Measurements from ENCODE around the gene ETV6. TPM values are rescaled to one million over a fixed set of nuclear protein-coding genes. Genes with fewer than 3 reads are reported as not detected.

The ETV6 gene
- total and polyA plus RNA-seq, 9 of the 15 experiments (the other 6 are each of a cell fraction or from before 2014, with no cell fraction given): 0.81 to 12.7 (median 4.1) TPM

DNA sequence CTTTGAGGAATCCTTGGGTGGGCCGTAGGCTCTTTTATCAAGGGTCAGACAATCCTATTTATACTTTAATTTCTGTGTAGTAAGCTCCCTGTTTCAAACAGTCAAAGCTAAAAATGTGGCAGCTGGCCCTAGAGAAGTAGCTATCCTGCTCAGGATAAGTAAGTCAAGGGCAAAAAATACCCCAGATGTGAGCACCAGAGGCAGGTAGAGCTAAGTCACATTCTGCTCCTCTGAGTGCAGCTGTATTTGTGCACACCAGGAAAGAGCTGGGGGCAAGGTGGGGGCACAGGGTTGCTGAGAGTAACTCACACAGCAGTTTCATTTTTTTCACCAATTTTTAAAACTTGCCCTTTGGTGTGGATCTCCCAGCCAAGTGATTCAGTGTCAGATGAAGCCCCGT, 5.3 kb downstream of the ETV6 start:
- CTCF ChIA-PET (ENCODE audit: low intra/inter-chr PET ratio): no interaction called here
- 100% methylated on average over 2 of the region's 2 CpGs for WGBS (ENCODE audit: insufficient coverage, low coverage, missing lambda C conversion rate)
- intact Hi-C loops (cut with micrococcal nuclease) (loop anchor here (5.0 kb wide), 1 partner anchor 142 kb away; no protein-coding TSS in a partner anchor), in situ Hi-C loops (cut with MboI) (no loop called here)
- TF ChIP-seq PHF8 (IDR thresholded peaks at IDR 0.05; ENCODE audit: borderline replicate concordance, low read length) (no peak), GTF2F1 (IDR thresholded peaks at IDR 0.05; ENCODE audit: low read depth, low read length) (no peak), CHD1 (IDR thresholded peaks at IDR 0.05; ENCODE audit: low read length) (no peak), ZNF507 (tag; conservative IDR thresholded peaks at IDR 0.05) (no peak), ARID1B (IDR thresholded peaks at IDR 0.05) (no peak), ZKSCAN1 (IDR thresholded peaks at IDR 0.05; ENCODE audit: low read depth, low read length) (no peak), HMG20B (CRISPR knock-in tag; IDR thresholded peaks at IDR 0.05) (no peak)
- TF ChIP-seq, protein P1, sequence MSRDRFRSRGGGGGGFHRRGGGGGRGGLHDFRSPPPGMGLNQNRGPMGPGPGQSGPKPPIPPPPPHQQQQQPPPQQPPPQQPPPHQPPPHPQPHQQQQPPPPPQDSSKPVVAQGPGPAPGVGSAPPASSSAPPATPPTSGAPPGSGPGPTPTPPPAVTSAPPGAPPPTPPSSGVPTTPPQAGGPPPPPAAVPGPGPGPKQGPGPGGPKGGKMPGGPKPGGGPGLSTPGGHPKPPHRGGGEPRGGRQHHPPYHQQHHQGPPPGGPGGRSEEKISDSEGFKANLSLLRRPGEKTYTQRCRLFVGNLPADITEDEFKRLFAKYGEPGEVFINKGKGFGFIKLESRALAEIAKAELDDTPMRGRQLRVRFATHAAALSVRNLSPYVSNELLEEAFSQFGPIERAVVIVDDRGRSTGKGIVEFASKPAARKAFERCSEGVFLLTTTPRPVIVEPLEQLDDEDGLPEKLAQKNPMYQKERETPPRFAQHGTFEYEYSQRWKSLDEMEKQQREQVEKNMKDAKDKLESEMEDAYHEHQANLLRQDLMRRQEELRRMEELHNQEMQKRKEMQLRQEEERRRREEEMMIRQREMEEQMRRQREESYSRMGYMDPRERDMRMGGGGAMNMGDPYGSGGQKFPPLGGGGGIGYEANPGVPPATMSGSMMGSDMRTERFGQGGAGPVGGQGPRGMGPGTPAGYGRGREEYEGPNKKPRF (IDR thresholded peaks at IDR 0.05; ENCODE audit: low read depth, low read length): no peak
- TF ChIP-seq, protein P2, sequence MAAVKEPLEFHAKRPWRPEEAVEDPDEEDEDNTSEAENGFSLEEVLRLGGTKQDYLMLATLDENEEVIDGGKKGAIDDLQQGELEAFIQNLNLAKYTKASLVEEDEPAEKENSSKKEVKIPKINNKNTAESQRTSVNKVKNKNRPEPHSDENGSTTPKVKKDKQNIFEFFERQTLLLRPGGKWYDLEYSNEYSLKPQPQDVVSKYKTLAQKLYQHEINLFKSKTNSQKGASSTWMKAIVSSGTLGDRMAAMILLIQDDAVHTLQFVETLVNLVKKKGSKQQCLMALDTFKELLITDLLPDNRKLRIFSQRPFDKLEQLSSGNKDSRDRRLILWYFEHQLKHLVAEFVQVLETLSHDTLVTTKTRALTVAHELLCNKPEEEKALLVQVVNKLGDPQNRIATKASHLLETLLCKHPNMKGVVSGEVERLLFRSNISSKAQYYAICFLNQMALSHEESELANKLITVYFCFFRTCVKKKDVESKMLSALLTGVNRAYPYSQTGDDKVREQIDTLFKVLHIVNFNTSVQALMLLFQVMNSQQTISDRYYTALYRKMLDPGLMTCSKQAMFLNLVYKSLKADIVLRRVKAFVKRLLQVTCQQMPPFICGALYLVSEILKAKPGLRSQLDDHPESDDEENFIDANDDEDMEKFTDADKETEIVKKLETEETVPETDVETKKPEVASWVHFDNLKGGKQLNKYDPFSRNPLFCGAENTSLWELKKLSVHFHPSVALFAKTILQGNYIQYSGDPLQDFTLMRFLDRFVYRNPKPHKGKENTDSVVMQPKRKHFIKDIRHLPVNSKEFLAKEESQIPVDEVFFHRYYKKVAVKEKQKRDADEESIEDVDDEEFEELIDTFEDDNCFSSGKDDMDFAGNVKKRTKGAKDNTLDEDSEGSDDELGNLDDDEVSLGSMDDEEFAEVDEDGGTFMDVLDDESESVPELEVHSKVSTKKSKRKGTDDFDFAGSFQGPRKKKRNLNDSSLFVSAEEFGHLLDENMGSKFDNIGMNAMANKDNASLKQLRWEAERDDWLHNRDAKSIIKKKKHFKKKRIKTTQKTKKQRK (IDR thresholded peaks at IDR 0.05; ENCODE audit: borderline replicate concordance, low read depth, low read length): no peak
- TF ChIP-seq, protein P3, sequence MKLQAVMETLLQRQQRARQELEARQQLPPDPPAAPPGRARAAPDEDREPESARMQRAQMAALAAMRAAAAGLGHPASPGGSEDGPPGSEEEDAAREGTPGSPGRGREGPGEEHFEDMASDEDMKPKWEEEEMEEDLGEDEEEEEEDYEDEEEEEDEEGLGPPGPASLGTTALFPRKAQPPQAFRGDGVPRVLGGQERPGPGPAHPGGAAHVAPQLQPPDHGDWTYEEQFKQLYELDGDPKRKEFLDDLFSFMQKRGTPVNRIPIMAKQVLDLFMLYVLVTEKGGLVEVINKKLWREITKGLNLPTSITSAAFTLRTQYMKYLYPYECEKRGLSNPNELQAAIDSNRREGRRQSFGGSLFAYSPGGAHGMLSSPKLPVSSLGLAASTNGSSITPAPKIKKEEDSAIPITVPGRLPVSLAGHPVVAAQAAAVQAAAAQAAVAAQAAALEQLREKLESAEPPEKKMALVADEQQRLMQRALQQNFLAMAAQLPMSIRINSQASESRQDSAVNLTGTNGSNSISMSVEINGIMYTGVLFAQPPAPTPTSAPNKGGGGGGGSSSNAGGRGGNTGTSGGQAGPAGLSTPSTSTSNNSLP (IDR thresholded peaks at IDR 0.05; ENCODE audit: borderline replicate concordance, low read depth, low read length): no peak
- TF ChIP-seq, protein P4, sequence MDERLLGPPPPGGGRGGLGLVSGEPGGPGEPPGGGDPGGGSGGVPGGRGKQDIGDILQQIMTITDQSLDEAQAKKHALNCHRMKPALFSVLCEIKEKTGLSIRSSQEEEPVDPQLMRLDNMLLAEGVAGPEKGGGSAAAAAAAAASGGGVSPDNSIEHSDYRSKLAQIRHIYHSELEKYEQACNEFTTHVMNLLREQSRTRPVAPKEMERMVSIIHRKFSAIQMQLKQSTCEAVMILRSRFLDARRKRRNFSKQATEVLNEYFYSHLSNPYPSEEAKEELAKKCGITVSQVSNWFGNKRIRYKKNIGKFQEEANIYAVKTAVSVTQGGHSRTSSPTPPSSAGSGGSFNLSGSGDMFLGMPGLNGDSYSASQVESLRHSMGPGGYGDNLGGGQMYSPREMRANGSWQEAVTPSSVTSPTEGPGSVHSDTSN (CRISPR knock-in tag; IDR thresholded peaks at IDR 0.05; ENCODE audit: low read depth): no peak
- TF ChIP-seq, protein P4 (tag; conservative IDR thresholded peaks at IDR 0.05; ENCODE audit: low read depth): no peak
- Histone ChIP-seq H3K79me2 (ENCODE audit: control insufficient read depth, insufficient read depth, low read length) (peaks cover 64% of the 10 kb centered on the region), H3K36me3 (ENCODE audit: control insufficient read depth, insufficient read depth, low read length) (no peaks in the 10 kb centered on the region), H2AFZ (ENCODE audit: low read depth, low read length) (no peak overlapping the region), H3K27me3 (ENCODE audit: control insufficient read depth in 2 of 2, insufficient read depth in 2 of 2, low read length in 2 of 2) (no peaks in the 10 kb centered on the region), H3K4me3 (no peak overlapping the region), H3K9me1 (ENCODE audit: control insufficient read depth, insufficient read depth, low read length) (no peaks in the 10 kb centered on the region), H3K9ac (ENCODE audit: insufficient read depth in 1 of 2, low read depth in 2 of 2, low read length in 2 of 2) (no peak overlapping the region), H3K9me3 (replicated peaks; ENCODE audit: control insufficient read depth, insufficient read depth, low read depth, low read length) (no peaks in the 10 kb centered on the region), H3K4me2 (ENCODE audit: insufficient read depth, low read length) (no peak overlapping the region), H3K4me1 (replicated peaks in 1 of 2; ENCODE audit: control insufficient read depth in 2 of 2, insufficient read depth in 2 of 2, low read length in 2 of 2) (peaks cover 0 to 5% of the 10 kb centered on the region in 2 experiments; a peak in 2 of 5 replicates), H4K20me1 (replicated peaks; ENCODE audit: control insufficient read depth, insufficient read depth, low read length) (no peaks in the 10 kb centered on the region), H3K27ac (ENCODE audit: extremely low read depth, low read depth, low read length) (no peak overlapping the region)
- POLR2A ChIA-PET: interaction anchor here (0.6 to 1.4 kb wide), 2 partner anchors 10 to 65 kb away, joined by 4 read pairs; no protein-coding TSS in a partner anchor
- FAIRE-seq (no peak), ATAC-seq (no peak), DNase-seq (ENCODE audit: extremely low read depth in 1 of 4, low spot score in 3 of 4) (no peak)
- BruUV-seq (replicated peaks): no TSS peak
